LNCaP clone FGC (cell line): ENCODE data around the gene RASA3.

Experiments used
- DNase-seq: peaks from one replicate; pipeline ENCODE4 v3.0.0-alpha.2; 2011; ENCODE audit warnings: low read depth
- H3K4me3 ChIP-seq: 2 replicates; pipeline ENCODE4 v1.5.1; 2011; ENCODE audit warnings: mild to moderate bottlenecking, low read depth, low read length, control low read depth
- TF ChIP-seq, protein P1 (sequence below): IDR thresholded peaks from 2 replicates; pipeline ENCODE4 v1.5.1; 2012; ENCODE audit warnings: mild to moderate bottlenecking; ENCODE audit not compliant: control insufficient read depth, insufficient read depth; ENCODE audit errors: extremely low read depth

The RASA3 gene

DNA sequence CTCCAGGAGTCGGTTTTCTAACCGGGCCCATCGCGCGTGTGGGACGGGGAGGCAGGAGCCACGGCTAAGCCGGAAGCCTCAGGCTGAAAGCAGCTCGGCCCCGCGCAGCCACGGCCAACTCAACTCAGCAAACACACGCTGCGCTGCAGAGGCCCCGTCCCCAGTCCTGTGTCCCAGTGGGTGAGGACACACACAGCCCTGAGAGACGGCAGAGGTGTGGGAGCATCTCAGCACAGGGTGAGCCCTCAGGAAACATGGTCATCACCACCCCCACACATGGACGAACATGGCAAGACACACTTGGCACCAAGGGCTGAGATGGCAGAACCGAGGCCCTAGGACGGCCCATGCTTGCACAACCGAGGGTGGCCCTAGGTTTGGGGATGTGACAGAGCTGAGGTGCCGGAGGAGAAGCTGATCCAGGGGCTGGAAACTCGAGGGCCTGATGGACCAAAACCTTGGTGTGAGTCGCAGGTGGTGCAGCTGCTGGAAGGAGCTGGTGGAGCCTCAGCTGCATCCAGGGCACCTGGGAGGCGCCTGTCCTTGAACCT, 129.6 kb downstream of the RASA3 start:
- no peak overlapping the region for H3K4me3 ChIP-seq
- TF ChIP-seq, protein P1, sequence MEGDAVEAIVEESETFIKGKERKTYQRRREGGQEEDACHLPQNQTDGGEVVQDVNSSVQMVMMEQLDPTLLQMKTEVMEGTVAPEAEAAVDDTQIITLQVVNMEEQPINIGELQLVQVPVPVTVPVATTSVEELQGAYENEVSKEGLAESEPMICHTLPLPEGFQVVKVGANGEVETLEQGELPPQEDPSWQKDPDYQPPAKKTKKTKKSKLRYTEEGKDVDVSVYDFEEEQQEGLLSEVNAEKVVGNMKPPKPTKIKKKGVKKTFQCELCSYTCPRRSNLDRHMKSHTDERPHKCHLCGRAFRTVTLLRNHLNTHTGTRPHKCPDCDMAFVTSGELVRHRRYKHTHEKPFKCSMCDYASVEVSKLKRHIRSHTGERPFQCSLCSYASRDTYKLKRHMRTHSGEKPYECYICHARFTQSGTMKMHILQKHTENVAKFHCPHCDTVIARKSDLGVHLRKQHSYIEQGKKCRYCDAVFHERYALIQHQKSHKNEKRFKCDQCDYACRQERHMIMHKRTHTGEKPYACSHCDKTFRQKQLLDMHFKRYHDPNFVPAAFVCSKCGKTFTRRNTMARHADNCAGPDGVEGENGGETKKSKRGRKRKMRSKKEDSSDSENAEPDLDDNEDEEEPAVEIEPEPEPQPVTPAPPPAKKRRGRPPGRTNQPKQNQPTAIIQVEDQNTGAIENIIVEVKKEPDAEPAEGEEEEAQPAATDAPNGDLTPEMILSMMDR, result no peak
- no peak for DNase-seq

DNA sequence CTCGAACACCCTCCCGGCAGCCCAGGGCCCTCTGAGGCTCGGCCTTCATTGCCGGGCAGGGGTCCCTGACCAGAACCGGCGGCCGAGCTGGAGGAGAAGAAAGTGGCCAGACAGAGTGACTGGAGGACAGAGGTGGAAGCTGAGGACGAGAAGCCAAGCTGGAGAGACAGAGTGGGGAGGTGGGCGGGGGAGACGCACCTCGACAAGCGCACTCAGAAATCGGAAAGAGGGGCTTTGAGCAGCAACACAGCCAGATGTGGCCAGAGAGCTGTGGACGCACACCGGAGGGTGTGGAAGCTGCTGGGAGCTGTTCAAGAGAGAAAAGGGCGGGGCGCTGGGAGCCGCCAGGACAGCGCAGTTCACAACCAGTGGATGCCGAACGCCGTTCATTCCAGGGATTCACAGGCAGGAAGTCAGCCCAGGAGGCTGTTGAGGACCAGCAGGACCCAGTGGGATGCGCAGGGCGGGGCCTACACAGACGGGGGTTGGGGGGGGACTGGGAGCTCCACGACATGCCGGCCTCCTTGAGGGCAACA, 130.3 kb downstream of the RASA3 start:
- no peak overlapping the region for H3K4me3 ChIP-seq
- DNase-seq, result no peak
- TF ChIP-seq, protein P1, result no peak

DNA sequence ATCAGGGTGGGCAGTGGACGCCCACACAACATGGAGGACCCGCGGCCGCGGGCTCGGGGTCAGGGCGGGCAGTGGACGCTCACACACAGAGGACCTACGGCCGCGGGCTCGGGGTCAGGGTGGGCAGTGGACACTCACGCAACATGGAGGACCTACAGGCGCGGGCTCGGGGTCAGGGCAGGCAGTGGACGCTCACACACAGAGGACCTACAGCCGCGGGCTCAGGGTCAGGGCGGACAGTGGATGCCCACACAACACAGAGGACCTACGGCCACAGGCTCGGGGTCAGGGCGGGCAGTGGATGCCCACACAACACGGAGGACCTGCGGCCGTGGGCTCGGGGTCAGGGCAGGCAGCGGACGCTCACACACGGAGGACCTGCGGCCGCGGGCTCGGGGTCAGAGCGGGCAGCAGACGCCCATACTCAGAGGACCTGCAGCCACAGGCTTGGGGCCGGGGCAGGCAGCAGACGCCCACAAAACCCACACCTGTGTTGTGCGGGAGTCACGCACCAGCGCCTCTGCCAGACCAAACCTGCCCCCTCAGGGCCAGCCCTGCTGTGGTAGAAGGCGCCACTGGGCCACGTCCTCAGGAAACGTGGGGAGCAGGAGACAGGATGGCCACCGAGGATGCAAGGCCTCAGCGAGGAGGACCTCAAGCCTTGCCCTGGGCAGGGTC, 131.0 kb downstream of the RASA3 start:
- TF ChIP-seq, protein P1, result no peak
- H3K4me3 ChIP-seq, result no peak overlapping the region
- DNase-seq, result no peak

DNA sequence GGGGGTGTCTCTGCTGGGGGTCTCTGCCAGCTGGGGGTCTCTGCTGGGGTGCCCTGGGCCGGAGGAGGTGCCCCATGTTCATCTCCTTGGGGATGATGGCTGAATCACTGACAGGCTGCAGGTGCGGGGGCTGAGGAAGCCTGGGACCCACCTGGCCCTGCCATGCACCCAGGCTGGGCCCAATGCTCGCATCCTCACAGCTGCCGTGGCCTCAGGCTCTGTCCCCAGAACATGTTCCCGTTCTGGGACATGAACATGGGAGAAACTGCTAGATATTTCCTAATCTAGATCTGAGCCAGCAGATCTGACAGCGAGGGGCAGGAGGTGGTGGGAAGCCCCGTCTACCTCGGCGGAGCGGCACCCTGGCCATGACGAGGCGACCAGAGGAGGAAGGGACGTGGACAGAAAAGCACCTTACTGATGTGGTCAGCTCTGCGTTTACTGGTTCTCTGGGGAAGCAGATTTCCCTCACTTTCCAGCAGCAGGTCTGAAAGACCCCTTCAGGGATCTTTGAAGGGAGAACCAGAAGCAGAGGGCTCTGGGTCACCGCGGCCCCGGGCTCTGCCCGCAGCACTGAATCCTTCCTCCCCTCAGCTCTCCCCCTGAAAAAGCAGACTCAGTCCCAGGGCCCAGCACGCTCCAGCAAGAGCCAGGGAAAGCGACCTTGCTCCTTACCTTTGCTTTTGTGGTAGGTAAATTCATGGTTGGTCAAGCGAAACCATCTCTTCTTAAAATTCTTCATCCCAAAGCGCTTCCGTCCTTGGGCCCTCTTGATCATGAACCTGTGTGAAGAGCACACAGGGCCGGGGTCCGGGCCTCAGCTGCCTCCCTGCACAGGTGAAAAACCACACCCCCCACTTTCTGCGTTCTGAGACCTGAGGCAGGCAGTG, 132.0 kb downstream of the RASA3 start:
- no peak for DNase-seq
- no peak overlapping the region for H3K4me3 ChIP-seq
- TF ChIP-seq, protein P1, result no peak

DNA sequence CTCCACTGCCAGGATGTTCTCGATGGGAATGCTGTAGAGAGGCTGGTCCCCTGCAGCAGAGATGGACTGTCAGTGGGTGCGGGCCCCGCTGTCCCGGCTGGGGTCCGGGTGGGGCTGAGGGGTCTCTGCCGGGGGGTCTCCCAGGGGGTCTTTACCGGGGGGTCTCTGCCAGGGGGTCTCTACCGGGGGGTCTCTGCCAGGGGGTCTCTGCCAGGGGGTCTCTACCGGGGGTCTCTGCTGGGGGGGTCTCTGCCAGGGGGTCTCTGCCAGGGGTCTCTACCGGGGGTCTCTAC, 132.9 kb downstream of the RASA3 start:
- H3K4me3 ChIP-seq, result no peak overlapping the region
- TF ChIP-seq, protein P1, result no peak

DNA sequence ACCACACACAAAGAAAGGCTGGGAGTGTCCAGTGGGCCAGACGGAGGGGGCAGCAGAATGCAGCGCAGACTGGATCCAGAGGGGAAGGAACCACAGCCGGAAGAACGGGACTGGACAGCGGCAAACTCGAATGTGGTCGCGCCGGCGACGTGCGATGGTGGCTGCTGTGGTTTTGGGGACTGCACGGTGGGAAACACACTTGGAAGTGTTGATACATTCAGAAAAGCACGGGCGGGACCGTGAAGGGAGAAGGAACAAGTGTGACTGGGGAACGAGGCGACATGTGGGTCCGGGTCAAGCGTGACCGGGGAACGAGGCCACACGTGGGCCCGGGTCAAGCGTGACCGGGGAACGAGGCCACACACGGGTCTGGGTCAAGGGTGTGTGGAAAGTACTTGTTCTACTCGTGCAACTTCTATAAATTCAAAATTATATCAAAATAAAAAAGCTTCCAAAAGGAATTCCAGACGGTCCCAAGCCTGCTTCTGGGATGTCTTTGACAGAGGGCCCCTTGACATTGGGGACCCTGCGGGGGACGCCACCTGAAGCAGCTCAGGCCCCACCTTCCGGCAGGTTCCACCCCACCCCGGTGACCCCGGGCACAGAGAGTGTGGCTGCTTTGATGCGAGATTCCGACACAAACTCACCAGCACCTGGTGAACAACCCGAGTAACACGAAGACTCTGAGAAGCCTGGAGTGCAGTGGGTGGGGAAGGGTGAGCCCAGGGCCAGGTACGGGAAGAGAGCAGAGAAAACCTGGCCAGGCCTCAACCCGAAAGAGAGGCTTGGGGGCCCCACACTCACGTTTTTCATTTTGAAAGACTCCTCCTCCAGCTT, 133.4 kb downstream of the RASA3 start:
- DNase-seq, result no peak
- TF ChIP-seq, protein P1, result no peak

More for the DNA sequence above, 132.9 kb downstream of the RASA3 start:
- DNase-seq, result no peak

More for the DNA sequence above, 133.4 kb downstream of the RASA3 start:
- no peak overlapping the region for H3K4me3 ChIP-seq
